HepG2 (cell line): ENCODE measurements around the gene FAHD1. TPM values are rescaled to one million over a fixed set of nuclear protein-coding genes. Genes with fewer than 3 reads are reported as not detected.

Experiments
- ATAC-seq: fragments of 200-7000 bp; cut with Tn5 transposase; 3 replicates; pipeline ENCODE4 v1.9.1; 2020; ENCODE audit warnings: mild to moderate bottlenecking, moderate library complexity
- BruUV-seq: library from RNA; stranded (reverse); fragments of 400-500 nt; replicated peaks from 2 replicates; lab custom pipeline; 2021; lab: Mats Ljungman, UMichigan
- CTCF ChIA-PET: fragments of 300-600 bp; formaldehyde crosslinking; extraction: SDS; loops from one replicate; lab custom pipeline; 2021; ENCODE audit warnings: low total read pairs, inconsistent platforms, low intra/inter-chr PET ratio; lab: Yijun Ruan, JAX
- POLR2A ChIA-PET: fragments of 350-600 bp; sonication (Branson Sonifier 250); formaldehyde crosslinking; loops from one replicate; lab custom pipeline; 2020; ENCODE audit warnings: antibody characterized with exemption, inconsistent platforms; lab: Yijun Ruan, JAX
- DNase-seq: peaks from one replicate; pipeline ENCODE4 v3.0.0-alpha.2; 2015; ENCODE audit warnings: low spot score
- FAIRE-seq: peaks from 3 replicates; lab custom pipeline; 2011; peaks lifted over from hg19 to GRCh38; lab: Jason Lieb, UNC
- H2AFZ ChIP-seq: one replicate; pipeline ENCODE4 v1.6.1; 2011; ENCODE audit warnings: low read length, inconsistent platforms
- H3K27ac ChIP-seq: fragments of 300-600 bp; 3 replicates; pipeline ENCODE4 v1.8.0; 2011; ENCODE audit warnings: mixed run types, mild to moderate bottlenecking, mixed read lengths, low read length, inconsistent platforms; ENCODE audit not compliant: insufficient read depth; ENCODE audit errors: extremely low read length
- H3K27me3 ChIP-seq, 2 experiments: fragments of 200-600 bp in 1 of 2; 2 replicates in 1 of 2; 3 replicates in 1 of 2; pipeline versions ENCODE4 v1.6.0 to v1.8.0; 2011; ENCODE audit warnings: low read length in 2 of 2, mild to moderate bottlenecking in 2 of 2, moderate library complexity in 2 of 2, inconsistent platforms in 1 of 2; ENCODE audit not compliant: insufficient read depth in 2 of 2, control insufficient read depth in 1 of 2
- H3K36me3 ChIP-seq, 2 experiments: fragments of 200-600 bp in 1 of 2; replicated peaks in 1 of 2; 2 replicates in 1 of 2; 3 replicates in 1 of 2; pipeline versions ENCODE4 v1.5.1 to v1.8.0; 2011; ENCODE audit warnings: low read length in 2 of 2, inconsistent platforms in 1 of 2; ENCODE audit not compliant: insufficient read depth in 2 of 2, control insufficient read depth in 1 of 2
- H3K4me1 ChIP-seq: 2 replicates; pipeline ENCODE4 v1.5.1; 2012; ENCODE audit warnings: low read length, inconsistent platforms; ENCODE audit not compliant: insufficient read depth
- H3K4me2 ChIP-seq: 2 replicates; pipeline ENCODE4 v1.6.0; 2011; ENCODE audit warnings: low read depth, low read length, inconsistent platforms
- H3K4me3 ChIP-seq, 3 experiments: fragments of 200-600 bp in 1 of 3; sonication (generic), shearing (Covaris generic) in 1 of 3; replicated peaks in 1 of 3; 2 replicates each; pipeline ENCODE4 v1.5.1; 2011 to 2016; ENCODE audit warnings: low read length in 3 of 3, inconsistent platforms in 2 of 3, low read depth in 2 of 3, mild to moderate bottlenecking in 2 of 3, control low read depth in 1 of 3, mixed read lengths in 1 of 3; ENCODE audit not compliant: insufficient read depth in 1 of 3
- H3K79me2 ChIP-seq: one replicate; pipeline ENCODE4 v1.6.1; 2011; ENCODE audit warnings: low read length, inconsistent platforms; ENCODE audit not compliant: insufficient read depth
- H3K9ac ChIP-seq: 2 replicates; pipeline ENCODE4 v1.6.0; 2011; ENCODE audit warnings: mild to moderate bottlenecking, low read depth, low read length, inconsistent platforms; ENCODE audit not compliant: insufficient read depth
- H3K9me3 ChIP-seq: 2 replicates; pipeline ENCODE4 v1.5.1; 2012; ENCODE audit warnings: mild to moderate bottlenecking, low read length
- H4K20me1 ChIP-seq: 2 replicates; pipeline ENCODE4 v1.6.0; 2011; ENCODE audit warnings: inconsistent platforms, mild to moderate bottlenecking, low read length, moderate library complexity; ENCODE audit not compliant: insufficient read depth
- ATAD3A ChIP-seq: sonication (generic); formaldehyde crosslinking; IDR thresholded peaks from 2 replicates; pipeline ENCODE4 v1.4.0; 2020; ENCODE audit warnings: missing genetic modification reagents
- ATF5 ChIP-seq: sonication (generic); formaldehyde crosslinking; IDR thresholded peaks from 2 replicates; pipeline ENCODE4 v1.4.0; 2020; ENCODE audit warnings: mild to moderate bottlenecking, low read depth, missing genetic modification reagents
- KDM5A ChIP-seq: fragments of 200-600 bp; sonication (generic); IDR thresholded peaks from 2 replicates; pipeline ENCODE4 v1.7.0; 2018; ENCODE audit warnings: antibody characterized with exemption, mild to moderate bottlenecking, low read length, borderline replicate concordance
- NR2F6 ChIP-seq, 2 experiments: IDR thresholded peaks; 2 replicates each; pipeline ENCODE4 v1.6.1; 2016; ENCODE audit warnings: antibody characterized with exemption in 1 of 2, mild to moderate bottlenecking in 1 of 2
- ZBTB25 ChIP-seq: IDR thresholded peaks from 2 replicates; pipeline ENCODE4 v1.6.1; 2018; ENCODE audit warnings: missing genetic modification reagents
- ZBTB37 ChIP-seq: sonication (generic); formaldehyde crosslinking; IDR thresholded peaks from 2 replicates; pipeline ENCODE4 v1.4.0; 2020; ENCODE audit warnings: mild to moderate bottlenecking, missing genetic modification reagents
- ZBTB39 ChIP-seq: sonication (generic); formaldehyde crosslinking; IDR thresholded peaks from 2 replicates; pipeline ENCODE4 v1.5.0; 2020; ENCODE audit warnings: missing genetic modification reagents
- ZFP36L2 ChIP-seq: sonication (generic); formaldehyde crosslinking; IDR thresholded peaks from 2 replicates; pipeline ENCODE4 v1.4.0; 2020; ENCODE audit warnings: missing genetic modification reagents
- ZNF124 ChIP-seq: sonication (generic); formaldehyde crosslinking; IDR thresholded peaks from 2 replicates; pipeline ENCODE4 v1.4.0; 2020; ENCODE audit warnings: missing genetic modification reagents
- ZNF205 ChIP-seq: IDR thresholded peaks from 2 replicates; pipeline ENCODE4 v1.6.1; 2018; ENCODE audit warnings: missing biosample characterization, missing genetic modification reagents
- ZNF264 ChIP-seq: sonication (generic); formaldehyde crosslinking; IDR thresholded peaks from 2 replicates; pipeline ENCODE4 v1.4.0; 2020; ENCODE audit warnings: missing genetic modification reagents
- ZNF362 ChIP-seq: sonication (generic); formaldehyde crosslinking; IDR thresholded peaks from 2 replicates; pipeline ENCODE4 v1.4.0; 2020; ENCODE audit warnings: missing genetic modification reagents, mild to moderate bottlenecking, borderline replicate concordance
- ZNF530 ChIP-seq: sonication (generic); formaldehyde crosslinking; IDR thresholded peaks from 2 replicates; pipeline ENCODE4 v1.5.0; 2020; ENCODE audit warnings: low read depth, mild to moderate bottlenecking, missing genetic modification reagents
- ZSCAN29 ChIP-seq: sonication (generic); formaldehyde crosslinking; conservative IDR thresholded peaks from 2 replicates; pipeline ENCODE4 v1.4.0; 2020; ENCODE audit warnings: mild to moderate bottlenecking, missing genetic modification reagents
- WGBS: methylation state at CpG from one replicate; pipeline ENCODE4 v1.1.6; 2017; ENCODE audit warnings: low lambda C conversion rate; 5-methylcytosine and 5-hydroxymethylcytosine counted together
- in situ Hi-C: cut with HindIII; loops from 2 replicates; pipeline ENCODE4 v1.10.0; 2017; ENCODE audit warnings: low pct_unique_long_range_greater_than_20kb; ENCODE audit not compliant: extremely low pct_ligation_motif_present
- intact Hi-C: fragments of 100-400 bp; cut with micrococcal nuclease; formaldehyde crosslinking; loops from one replicate; pipeline ENCODE4 v1.10.0; 2022; ENCODE audit not compliant: unreplicated experiment
- polyA plus RNA-seq, 8 experiments: library from polyadenylated mRNA; depleted of rRNA in 3 of 8; stranded (reverse) in 7 of 8; unstranded in 1 of 8; fragments of >200 nt; fragmentation: Illumina TruSeq in 4 of 8; extraction: Trizol in 4 of 8; gene quantifications; 2 replicates each; pipeline versions ENCODE4 v1.2.1 to v1.2.3, GENCODE V29; 2011 to 2016; ENCODE audit warnings: low read depth in 4 of 8, missing spikeins in 1 of 8, mixed read lengths in 1 of 8; ENCODE audit not compliant: insufficient read depth in 1 of 8
- total RNA-seq, 5 experiments: library from RNA; depleted of rRNA; stranded (reverse); fragments of >200 nt; fragmentation: Illumina TruSeq; extraction: Trizol; gene quantifications; 2 replicates each; pipeline ENCODE4 v1.2.3, GENCODE V29; 2016; ENCODE audit warnings: low read depth in 1 of 5

The FAHD1 gene
- total and polyA plus RNA-seq, 2 of the 13 experiments (the other 11 are each of a cell fraction or from before 2014, with no cell fraction given) = 39.0 to 45.3 TPM

GRCh38 chr16:1819611-1820010, 7.4 kb upstream of the FAHD1 start:
- no peak overlapping the region for H3K27ac ChIP-seq
- H2AFZ ChIP-seq = no peak overlapping the region
- H3K79me2 ChIP-seq = peaks cover 10% of the 10 kb centered on the region
- BruUV-seq = no TSS peak
- CTCF ChIA-PET = no interaction called here
- no peak overlapping the region for H3K4me3 ChIP-seq
- H4K20me1 ChIP-seq = no peaks in the 10 kb centered on the region; the same call in 1 of the 2 replicates
- H3K4me2 ChIP-seq = no peak overlapping the region
- in situ Hi-C loops (loop anchor here (5.0 kb wide), 1 partner anchor 37 kb away; the partner anchor contains the start of genes NUBP2 and SPSB3), intact Hi-C loops (no loop called here)
- H3K9ac ChIP-seq = no peak overlapping the region
- H3K27me3 ChIP-seq = no peaks in the 10 kb centered on the region
- H3K36me3 ChIP-seq = peaks cover 16 to 46% of the 10 kb centered on the region in 2 experiments; a peak in 4 of 5 replicates
- FAIRE-seq = no peak
- no peak for DNase-seq
- ATAC-seq = no peak
- POLR2A ChIA-PET = no interaction called here
- H3K9me3 ChIP-seq = no peaks in the 10 kb centered on the region
- WGBS = 94% methylated on average over 9 of the region's 15 CpGs
- H3K4me1 ChIP-seq = peaks cover 13% of the 10 kb centered on the region
- no peak for TF ChIP-seq ZBTB39 (CRISPR knock-in tag)
- no peak for TF ChIP-seq ATAD3A (CRISPR knock-in tag)
- TF ChIP-seq ZSCAN29 (CRISPR knock-in tag) = no peak
- TF ChIP-seq ZNF205 (CRISPR knock-in tag) = no peak
- no peak for TF ChIP-seq NR2F6 (IDR thresholded peaks at IDR 0.05)
- TF ChIP-seq NR2F6 (CRISPR knock-in tag; IDR thresholded peaks at IDR 0.05) = no peak
- TF ChIP-seq ZNF264 (CRISPR knock-in tag) = no peak
- TF ChIP-seq ZBTB25 (CRISPR knock-in tag) = no peak
- no peak for TF ChIP-seq ZNF124 (CRISPR knock-in tag)
- no peak for TF ChIP-seq ZFP36L2 (CRISPR knock-in tag)
- no peak for TF ChIP-seq ZBTB37
- TF ChIP-seq ATF5 = no peak
- TF ChIP-seq ZNF530 = no peak
- no peak for TF ChIP-seq KDM5A
- TF ChIP-seq ZNF362 (CRISPR knock-in tag) = no peak
